ENCODE measurements around the gene ARL17B. TPM values are rescaled to one million over a fixed set of nuclear protein-coding genes. Genes with fewer than 3 reads are reported as not detected.
"Not testable (repeated sequence)": the region's sequence is repeated elsewhere in the genome, so short reads cannot be mapped to it uniquely, and the experiment has no call there.

The ARL17B gene
- total RNA-seq, result 12.2 and 13.9 TPM in 2 replicates
- polyA plus RNA-seq, result 3.1 and 6.4 TPM in 2 replicates
- polyA plus RNA-seq (2011; cell fraction: cytosol; rRNA removed), result 10.4 and 14.7 TPM in 2 replicates
- 17.9 and 25.0 TPM in 2 replicates for polyA plus RNA-seq (2011; cell fraction: nucleus; rRNA removed)
- polyA plus RNA-seq (2012), result 2.6 and 5.4 TPM in 2 replicates
- polyA minus RNA-seq, result 3.4 and 5.6 TPM in 2 replicates
- not detected for polyA minus RNA-seq (2011; cell fraction: cytosol; rRNA and poly(A)+ RNA removed)
- 7.3 and 9.0 TPM in 2 replicates for polyA minus RNA-seq (2011; cell fraction: nucleus; rRNA and poly(A)+ RNA removed)
- Bru-seq, nascent RNA, result percentile 44 among the genes with signal in this experiment
- percentile 71 among the genes with signal in this experiment for BruChase-seq, experiment 1, labeled RNA remaining after a 6-hour chase
- BruChase-seq, experiment 2, labeled RNA remaining after a 2-hour chase, result percentile 74 among the genes with signal in this experiment
- long read RNA-seq, transcript ARL17B-202 (4 exons, 743 nt), result major isoform, 8 of 67 reads
- long read RNA-seq, partial matches to known transcripts, result 0 of 67 reads
- long read RNA-seq, other reads (novel, unspliced or antisense), result 58 of 67 reads

GRCh38 chr17:46361755-46362154 is at the start of gene ARL17B:
TSS of gene ARL17B (minus strand) at chr17:46361766. CDS start at chr17:46358397, 3,369 bp downstream.
- H3K79me2 ChIP-seq (ENCODE audit: control insufficient read depth, insufficient read depth, low read length); POLR2A ChIA-PET; H3K9ac ChIP-seq (replicated peaks; ENCODE audit: extremely low read depth, insufficient read depth, low read length); intact Hi-C loops (cut with micrococcal nuclease); H3K4me3 ChIP-seq (replicated peaks in 1 of 3; ENCODE audit: insufficient read depth in 1 of 3, low read depth in 1 of 3, low read length in 3 of 3); H3K36me3 ChIP-seq (ENCODE audit: control insufficient read depth in 2 of 2, extremely low read depth in 1 of 2, insufficient read depth in 2 of 2, low read length in 2 of 2); CTCF ChIA-PET; H4K20me1 ChIP-seq (replicated peaks; ENCODE audit: control insufficient read depth, extremely low read depth, insufficient read depth, low read length); H3K27ac ChIP-seq (ENCODE audit: insufficient read depth, low read depth, low read length); H3K9me3 ChIP-seq (replicated peaks; ENCODE audit: control insufficient read depth, insufficient read depth, low read length); H3K9me1 ChIP-seq (replicated peaks; ENCODE audit: control insufficient read depth, extremely low read depth, insufficient read depth, low read length); dilution Hi-C loops (cut with MboI; ENCODE audit: extremely low pct_ligation_motif_present, low sequenced_read_pairs); DNase-seq (ENCODE audit: low read depth, low spot score); H3K4me2 ChIP-seq (ENCODE audit: insufficient read depth, low read length); H3K27me3 ChIP-seq (ENCODE audit: control insufficient read depth in 2 of 2, insufficient read depth in 2 of 2, low read length in 2 of 2); H2AFZ ChIP-seq (ENCODE audit: low read depth, low read length); BruUV-seq (replicated peaks); H3K4me1 ChIP-seq (ENCODE audit: control insufficient read depth, extremely low read depth, insufficient read depth, low read length): not testable (repeated sequence)
- FAIRE-seq, result peak; percentile 100

DNA sequence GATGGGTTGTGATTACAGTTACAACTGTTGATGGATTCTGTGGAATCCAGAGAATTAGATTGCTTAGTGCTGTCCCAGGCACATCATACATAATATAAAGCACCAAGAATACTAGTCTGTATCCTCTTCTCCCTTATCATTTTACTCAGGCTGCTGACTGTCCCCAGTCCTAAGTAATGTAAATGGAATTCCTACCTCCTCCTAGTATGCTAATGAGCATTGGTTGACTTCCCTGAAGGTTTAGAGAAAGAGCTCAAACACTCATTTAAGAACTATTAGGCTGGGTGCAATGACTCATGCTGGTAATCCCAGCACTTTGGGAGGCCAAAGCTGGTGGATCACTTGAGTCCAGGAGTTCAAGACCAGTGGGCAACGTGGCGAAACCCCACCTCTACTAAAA is 48.3 kb upstream of the ARL17B start:
- H3K9ac ChIP-seq (replicated peaks; ENCODE audit: extremely low read depth, insufficient read depth, low read length); H3K36me3 ChIP-seq (ENCODE audit: control insufficient read depth in 2 of 2, extremely low read depth in 1 of 2, insufficient read depth in 2 of 2, low read length in 2 of 2); H4K20me1 ChIP-seq (replicated peaks; ENCODE audit: control insufficient read depth, extremely low read depth, insufficient read depth, low read length); DNase-seq (ENCODE audit: low read depth, low spot score); H2AFZ ChIP-seq (ENCODE audit: low read depth, low read length); POLR2A ChIA-PET; BruUV-seq (replicated peaks); CTCF ChIA-PET; H3K79me2 ChIP-seq (ENCODE audit: control insufficient read depth, insufficient read depth, low read length); intact Hi-C loops (cut with micrococcal nuclease); dilution Hi-C loops (cut with MboI; ENCODE audit: extremely low pct_ligation_motif_present, low sequenced_read_pairs); FAIRE-seq; H3K27me3 ChIP-seq (ENCODE audit: control insufficient read depth in 2 of 2, insufficient read depth in 2 of 2, low read length in 2 of 2); H3K4me1 ChIP-seq (ENCODE audit: control insufficient read depth, extremely low read depth, insufficient read depth, low read length); H3K4me3 ChIP-seq (replicated peaks in 1 of 3; ENCODE audit: insufficient read depth in 1 of 3, low read depth in 1 of 3, low read length in 3 of 3); H3K9me3 ChIP-seq (replicated peaks; ENCODE audit: control insufficient read depth, insufficient read depth, low read length); H3K27ac ChIP-seq (ENCODE audit: insufficient read depth, low read depth, low read length); H3K4me2 ChIP-seq (ENCODE audit: insufficient read depth, low read length); H3K9me1 ChIP-seq (replicated peaks; ENCODE audit: control insufficient read depth, extremely low read depth, insufficient read depth, low read length): not testable (repeated sequence)

- H3K4me1 ChIP-seq (ENCODE audit: control insufficient read depth, extremely low read depth, insufficient read depth, low read length); H3K9me1 ChIP-seq (replicated peaks; ENCODE audit: control insufficient read depth, extremely low read depth, insufficient read depth, low read length); H3K4me3 ChIP-seq (replicated peaks in 1 of 3; ENCODE audit: insufficient read depth in 1 of 3, low read depth in 1 of 3, low read length in 3 of 3); H3K79me2 ChIP-seq (ENCODE audit: control insufficient read depth, insufficient read depth, low read length); BruUV-seq (replicated peaks); H3K9me3 ChIP-seq (replicated peaks; ENCODE audit: control insufficient read depth, insufficient read depth, low read length); H3K36me3 ChIP-seq (ENCODE audit: control insufficient read depth in 2 of 2, extremely low read depth in 1 of 2, insufficient read depth in 2 of 2, low read length in 2 of 2); dilution Hi-C loops (cut with MboI; ENCODE audit: extremely low pct_ligation_motif_present, low sequenced_read_pairs); H3K9ac ChIP-seq (replicated peaks; ENCODE audit: extremely low read depth, insufficient read depth, low read length); CTCF ChIA-PET; H2AFZ ChIP-seq (ENCODE audit: low read depth, low read length); FAIRE-seq; POLR2A ChIA-PET; H3K27me3 ChIP-seq (ENCODE audit: control insufficient read depth in 2 of 2, insufficient read depth in 2 of 2, low read length in 2 of 2); DNase-seq (ENCODE audit: low read depth, low spot score); H3K27ac ChIP-seq (ENCODE audit: insufficient read depth, low read depth, low read length); H3K4me2 ChIP-seq (ENCODE audit: insufficient read depth, low read length); intact Hi-C loops (cut with micrococcal nuclease); H4K20me1 ChIP-seq (replicated peaks; ENCODE audit: control insufficient read depth, extremely low read depth, insufficient read depth, low read length): not testable (repeated sequence)
Observed at GRCh38 chr17:46407155-46407554, 45.6 kb upstream of the ARL17B start.

DNA sequence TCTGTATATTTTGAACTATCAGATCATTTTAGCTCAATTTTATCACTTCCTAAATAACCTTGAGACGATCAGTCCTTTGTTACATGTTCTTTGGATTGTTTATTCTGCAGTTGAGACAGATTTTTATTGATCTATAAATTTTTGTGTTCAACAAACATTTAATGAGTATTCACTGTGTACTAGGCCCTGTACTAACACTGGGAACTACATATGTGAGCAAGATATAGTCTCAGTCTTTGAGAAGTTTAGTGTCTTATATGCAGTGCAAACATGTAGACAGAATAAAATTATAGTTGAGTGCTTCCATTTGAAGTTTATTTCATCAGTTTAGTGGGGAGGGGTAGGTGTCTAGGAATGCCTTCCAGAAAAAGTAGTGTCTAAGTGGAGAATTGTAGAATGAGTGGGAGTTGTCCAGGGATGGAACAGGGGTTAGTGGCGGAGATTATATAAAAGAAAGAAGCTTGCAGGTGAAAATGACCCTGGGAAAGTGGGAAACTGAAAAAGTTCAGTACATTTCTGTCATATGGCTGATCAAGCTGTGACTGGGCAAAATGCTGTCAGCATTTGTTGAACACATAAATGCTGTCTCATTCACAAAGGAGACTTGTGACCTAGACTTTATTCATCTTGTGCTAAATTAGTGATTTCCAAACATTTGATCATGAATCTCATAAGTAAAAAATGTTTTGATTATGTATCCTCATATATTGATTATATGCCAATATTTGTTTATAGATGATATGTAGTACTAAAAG is 39.6 kb upstream of the ARL17B start:
- H3K4me1 ChIP-seq (ENCODE audit: control insufficient read depth, extremely low read depth, insufficient read depth, low read length); CTCF ChIA-PET; POLR2A ChIA-PET; H4K20me1 ChIP-seq (replicated peaks; ENCODE audit: control insufficient read depth, extremely low read depth, insufficient read depth, low read length); H3K9me3 ChIP-seq (replicated peaks; ENCODE audit: control insufficient read depth, insufficient read depth, low read length); H3K4me2 ChIP-seq (ENCODE audit: insufficient read depth, low read length); H3K9me1 ChIP-seq (replicated peaks; ENCODE audit: control insufficient read depth, extremely low read depth, insufficient read depth, low read length); H2AFZ ChIP-seq (ENCODE audit: low read depth, low read length); intact Hi-C loops (cut with micrococcal nuclease); dilution Hi-C loops (cut with MboI; ENCODE audit: extremely low pct_ligation_motif_present, low sequenced_read_pairs); BruUV-seq (replicated peaks); DNase-seq (ENCODE audit: low read depth, low spot score); H3K9ac ChIP-seq (replicated peaks; ENCODE audit: extremely low read depth, insufficient read depth, low read length); H3K79me2 ChIP-seq (ENCODE audit: control insufficient read depth, insufficient read depth, low read length); H3K4me3 ChIP-seq (replicated peaks in 1 of 3; ENCODE audit: insufficient read depth in 1 of 3, low read depth in 1 of 3, low read length in 3 of 3); FAIRE-seq; H3K27me3 ChIP-seq (ENCODE audit: control insufficient read depth in 2 of 2, insufficient read depth in 2 of 2, low read length in 2 of 2); H3K27ac ChIP-seq (ENCODE audit: insufficient read depth, low read depth, low read length); H3K36me3 ChIP-seq (ENCODE audit: control insufficient read depth in 2 of 2, extremely low read depth in 1 of 2, insufficient read depth in 2 of 2, low read length in 2 of 2): not testable (repeated sequence)
